ENCODE measurements around the gene DTNB.
A peak's percentile ranks its signal among the peaks of the same experiment; 100 is the strongest.
"Not testable (repeated sequence)": the region's sequence is repeated elsewhere in the genome, so short reads cannot be mapped to it uniquely, and the experiment has no call there.

The DTNB gene

DNA sequence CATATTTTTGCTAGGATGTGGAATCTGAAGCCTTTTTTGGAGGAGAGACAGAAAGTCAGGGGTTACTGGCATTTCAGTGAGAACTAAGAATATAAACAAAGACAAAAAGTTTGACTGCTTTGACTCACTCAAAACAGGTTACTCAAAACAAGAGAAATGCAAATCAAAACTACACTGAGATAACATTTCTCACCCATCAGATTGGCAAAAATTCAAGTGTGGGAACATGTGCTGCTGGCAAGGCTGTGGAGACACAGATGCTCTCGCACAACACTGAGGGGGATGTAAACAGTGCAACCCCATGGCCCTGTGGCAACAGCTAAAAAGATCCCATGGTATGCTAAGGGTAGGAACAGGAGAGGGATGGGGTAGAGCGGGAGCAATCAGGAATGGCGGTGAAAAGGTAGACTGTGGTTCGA lies 86.6 kb downstream of the DTNB start:
- no peak for DNase-seq

DNA sequence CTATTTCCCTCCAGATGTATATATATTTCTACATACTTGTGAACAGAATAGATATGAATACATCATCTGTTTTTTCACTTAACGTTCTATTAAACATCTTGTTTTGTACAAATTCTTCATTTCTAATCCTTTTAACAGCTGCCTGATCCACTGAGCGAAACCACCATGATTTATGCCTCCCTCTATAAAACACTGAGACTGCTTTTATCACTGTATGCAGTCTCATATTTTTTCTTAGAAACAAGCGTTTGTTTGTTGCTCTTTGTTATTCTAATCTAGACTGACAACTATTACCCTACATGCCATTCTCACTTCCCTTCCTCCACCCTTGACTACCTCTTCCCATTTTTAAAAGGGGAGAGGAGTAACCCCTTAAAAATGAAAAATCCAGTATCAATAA lies 88.2 kb downstream of the DTNB start:
- no peak for DNase-seq

DNA sequence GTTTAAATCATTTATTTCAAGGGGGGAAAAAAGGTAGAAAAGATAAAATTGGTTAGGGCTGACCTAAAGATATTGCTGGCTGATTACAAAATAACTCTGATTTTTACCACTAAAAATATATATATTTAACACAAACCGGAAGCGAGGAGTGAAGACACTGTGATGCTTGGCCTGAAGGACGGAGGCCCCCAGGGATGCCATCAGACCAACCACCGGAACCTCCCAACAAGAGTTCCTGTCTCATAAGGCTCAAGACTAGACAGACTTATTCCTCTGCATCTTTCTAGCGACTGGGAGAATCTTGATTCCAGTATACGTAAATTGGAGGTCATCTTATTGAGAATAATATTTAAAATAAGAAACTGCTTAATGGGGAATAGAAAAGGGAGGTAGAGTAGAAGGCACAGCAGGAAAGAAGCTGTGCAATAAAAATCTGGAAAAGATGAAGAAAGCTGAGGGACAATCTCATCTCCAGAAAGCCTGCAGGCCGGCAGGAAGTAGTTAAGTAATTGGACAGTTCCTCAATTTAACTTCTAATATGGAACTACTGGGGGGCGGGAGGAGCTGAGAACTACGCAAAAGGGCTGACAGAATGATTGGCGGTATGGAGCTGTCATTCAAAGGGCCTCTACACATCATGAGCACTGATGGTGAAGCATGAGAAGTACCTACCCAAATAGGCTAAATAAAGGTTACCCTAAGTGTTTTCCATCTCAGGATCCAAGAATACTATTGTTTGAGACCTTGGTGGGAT lies 91.1 kb downstream of the DTNB start:
- DNase-seq, result no peak

DNA sequence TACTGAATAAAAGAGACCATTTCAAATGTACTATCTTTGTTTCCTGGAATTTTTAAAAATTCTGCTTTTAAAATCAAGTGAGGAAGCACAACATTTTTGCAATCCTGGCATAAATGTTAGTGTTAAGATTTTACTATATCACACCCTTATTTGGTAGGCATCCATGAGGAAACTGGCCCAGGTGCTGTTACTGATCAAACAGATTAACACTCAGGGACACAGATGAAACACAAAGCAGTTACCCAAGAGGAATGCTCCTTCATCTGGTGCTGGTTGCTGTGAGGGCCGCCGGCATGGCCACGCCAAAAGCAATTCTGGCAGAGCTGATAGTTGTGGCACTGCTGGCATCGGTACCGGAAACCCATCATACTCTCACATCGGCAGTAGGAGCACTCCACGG lies 96.8 kb downstream of the DTNB start:
- peak in 1 of 2 experiments; percentile 50 for DNase-seq

DNA sequence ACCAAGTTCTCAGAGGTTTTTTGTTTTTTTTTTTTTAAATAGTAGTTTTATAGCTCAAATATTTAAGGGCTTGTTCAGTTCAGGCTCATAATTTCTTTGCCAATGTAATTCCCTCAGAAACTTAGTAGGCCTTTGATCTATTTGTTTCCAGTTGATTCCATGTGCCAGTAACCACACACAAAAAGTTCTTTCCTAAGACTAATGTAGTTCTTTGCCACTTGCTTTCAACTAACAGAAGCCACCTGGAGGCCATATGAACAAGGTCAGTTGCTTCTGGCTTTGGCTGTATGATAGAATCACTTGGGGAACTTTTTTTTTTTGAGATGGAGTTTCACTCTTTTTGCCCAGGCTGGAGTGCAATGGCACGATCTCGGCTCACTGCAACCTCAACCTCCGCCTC lies 100.7 kb downstream of the DTNB start:
- no peak for DNase-seq

DNA sequence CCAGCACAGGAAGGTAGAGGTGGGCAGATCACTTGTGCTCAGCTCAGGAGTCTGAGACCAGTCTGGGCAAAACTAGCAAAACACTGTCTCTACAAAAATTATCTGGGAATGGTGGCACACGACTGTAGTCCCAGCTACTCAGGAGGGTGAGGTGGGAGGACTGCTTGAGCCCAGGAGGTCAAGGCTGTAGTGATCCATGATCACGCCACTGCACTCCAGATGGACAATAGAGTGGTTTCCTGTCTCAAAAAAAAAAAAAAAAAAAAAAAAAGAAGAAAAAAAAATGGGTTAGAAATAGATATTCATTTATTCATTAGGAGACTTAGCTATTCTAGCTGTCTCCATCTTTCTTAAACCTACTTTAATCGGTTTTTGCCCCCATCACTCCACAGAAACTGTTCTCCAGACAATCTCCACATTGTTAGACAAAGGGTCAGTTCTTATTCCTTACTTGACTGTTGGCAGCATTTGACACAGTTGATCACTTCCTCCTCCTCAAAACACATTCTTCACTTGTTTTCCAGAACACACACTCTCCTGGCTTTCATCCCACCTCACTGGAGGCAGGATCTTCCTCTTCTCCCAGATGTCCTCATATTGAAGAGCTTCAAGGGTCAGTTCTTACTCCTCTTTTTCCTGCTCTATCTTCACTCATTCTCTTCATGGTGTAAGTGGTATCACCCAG lies 103.1 kb downstream of the DTNB start:
- no peak for DNase-seq

DNA sequence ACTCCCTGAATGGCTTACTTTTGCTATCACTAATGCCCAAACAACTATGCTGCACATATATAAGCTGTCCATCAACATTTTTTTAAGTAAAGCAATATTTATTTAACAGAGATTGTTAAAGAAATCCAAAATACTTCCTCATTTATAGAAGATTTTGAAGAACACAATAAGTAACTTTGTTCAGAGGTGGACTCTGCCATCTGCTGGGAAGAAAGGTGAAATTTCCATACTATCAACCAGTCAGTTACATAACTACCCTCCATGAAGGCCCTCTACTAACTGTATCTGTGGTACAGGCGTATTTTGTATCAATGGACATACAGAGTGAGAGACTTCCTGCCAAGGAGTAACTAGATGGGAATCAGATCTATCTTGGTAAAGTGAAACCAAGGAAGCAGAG lies 106.0 kb downstream of the DTNB start:
- DNase-seq, result peak in 1 of 2 experiments; percentile 44

DNA sequence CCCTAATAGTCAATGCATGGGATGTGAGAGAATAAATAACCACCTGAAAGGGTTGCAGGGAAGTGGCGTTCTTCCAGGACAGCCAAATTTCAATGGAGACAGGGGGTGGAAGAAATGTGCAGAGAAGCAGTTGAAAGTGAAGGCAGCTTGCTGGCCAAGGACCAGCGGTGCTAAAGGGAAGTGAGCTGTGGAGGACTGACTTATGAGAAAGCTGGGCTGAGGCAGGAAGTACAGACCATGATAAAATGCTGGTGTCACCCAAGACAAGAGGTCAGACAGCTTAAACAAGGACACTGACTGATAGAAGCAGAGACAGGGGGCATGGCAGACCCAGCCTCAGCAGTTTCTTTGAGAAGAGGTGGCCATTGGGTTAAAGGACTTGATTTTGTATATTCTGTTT lies 106.7 kb downstream of the DTNB start:
- no peak for DNase-seq

DNA sequence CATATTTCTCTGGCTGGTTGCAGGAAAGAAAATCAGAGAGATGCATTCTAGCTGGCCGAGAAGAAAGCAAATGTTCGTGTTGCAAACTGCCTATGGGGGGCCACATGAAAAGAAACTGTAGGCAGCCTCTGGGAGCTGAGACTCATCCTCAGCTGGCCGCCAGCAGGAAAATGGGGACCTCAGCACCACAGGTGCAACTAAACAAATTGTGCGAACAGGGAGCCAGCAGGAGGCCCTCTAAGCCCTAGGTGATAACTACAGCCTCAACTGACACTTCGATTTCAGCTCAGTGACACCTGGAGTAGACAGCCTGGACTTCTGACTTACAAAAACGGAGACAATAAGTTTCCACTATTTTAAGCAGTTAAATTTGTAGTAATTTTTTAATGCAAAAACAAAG lies 107.3 kb downstream of the DTNB start:
- DNase-seq, result peak; percentile 10 to 42

DNA sequence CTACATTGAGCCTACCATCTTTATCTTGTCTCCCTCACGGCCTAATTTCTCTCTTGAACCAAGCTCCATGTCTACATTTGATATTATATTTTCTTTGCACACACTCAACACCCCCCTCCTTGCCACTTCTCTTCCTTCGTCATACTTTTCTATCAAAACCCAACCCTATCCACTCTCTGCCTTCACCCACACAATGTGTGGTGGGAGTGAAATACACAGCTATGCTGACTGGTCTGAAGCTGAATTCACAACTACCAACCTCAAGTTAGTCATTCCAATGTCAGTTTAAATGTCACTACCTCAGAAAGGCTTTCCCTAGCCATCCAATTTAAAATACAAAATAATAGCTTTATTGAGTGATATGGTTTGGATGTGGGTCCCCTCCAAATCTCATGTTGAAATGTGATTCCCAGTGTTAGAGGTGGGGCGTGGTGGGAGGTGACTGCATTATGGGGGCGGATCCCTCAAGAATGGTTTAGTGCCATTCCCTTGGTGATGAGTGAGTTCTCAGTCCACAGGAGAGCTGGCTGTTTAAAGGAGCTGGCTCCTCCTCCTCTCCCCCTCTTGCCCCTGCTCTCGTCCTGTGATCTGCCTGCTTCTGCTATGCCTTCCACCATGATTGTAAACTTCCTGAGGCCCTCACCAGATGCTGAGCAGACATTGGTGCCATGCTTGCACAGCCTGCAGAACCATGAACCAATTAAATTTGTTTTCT lies 112.1 kb downstream of the DTNB start:
- no peak for DNase-seq

DNA sequence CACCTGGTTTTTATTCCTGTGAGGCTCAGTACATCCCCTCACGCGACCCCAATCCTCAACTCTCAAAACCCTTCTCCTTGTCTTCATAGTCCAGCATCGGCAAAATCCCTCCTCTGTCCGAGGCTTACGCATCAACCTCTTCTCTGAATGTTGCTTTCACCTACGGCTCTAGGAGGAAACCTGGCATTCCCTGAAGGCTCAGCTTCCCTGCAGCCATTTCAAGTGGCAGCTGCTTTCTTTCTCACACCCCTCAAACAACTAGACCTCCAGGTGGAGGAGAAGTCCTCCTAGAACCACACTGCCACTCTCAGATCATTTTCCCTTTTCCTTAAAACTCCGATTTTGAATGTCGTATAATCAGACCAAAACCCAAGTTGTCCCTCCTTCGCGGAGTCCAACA lies 114.2 kb downstream of the DTNB start:
- no peak for DNase-seq

DNA sequence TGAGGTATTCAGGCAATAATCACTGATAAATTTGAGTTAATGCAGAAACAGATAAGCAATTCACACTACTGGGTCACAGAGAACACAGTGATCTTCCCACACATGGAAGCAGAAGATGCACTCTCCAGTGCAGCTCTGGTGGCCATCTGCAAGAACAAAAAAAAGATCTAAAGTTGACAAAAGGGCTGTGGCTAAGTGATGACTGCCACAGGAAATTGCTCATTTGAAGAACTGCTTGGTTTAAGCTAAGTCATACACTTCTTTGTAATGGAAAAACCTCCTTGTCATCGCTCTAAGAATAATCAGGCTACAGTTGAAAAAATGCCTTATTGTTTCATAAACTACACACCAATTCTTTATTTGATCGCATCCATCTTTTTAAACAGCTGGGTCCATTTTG lies 115.1 kb downstream of the DTNB start:
- DNase-seq, result no peak

DNA sequence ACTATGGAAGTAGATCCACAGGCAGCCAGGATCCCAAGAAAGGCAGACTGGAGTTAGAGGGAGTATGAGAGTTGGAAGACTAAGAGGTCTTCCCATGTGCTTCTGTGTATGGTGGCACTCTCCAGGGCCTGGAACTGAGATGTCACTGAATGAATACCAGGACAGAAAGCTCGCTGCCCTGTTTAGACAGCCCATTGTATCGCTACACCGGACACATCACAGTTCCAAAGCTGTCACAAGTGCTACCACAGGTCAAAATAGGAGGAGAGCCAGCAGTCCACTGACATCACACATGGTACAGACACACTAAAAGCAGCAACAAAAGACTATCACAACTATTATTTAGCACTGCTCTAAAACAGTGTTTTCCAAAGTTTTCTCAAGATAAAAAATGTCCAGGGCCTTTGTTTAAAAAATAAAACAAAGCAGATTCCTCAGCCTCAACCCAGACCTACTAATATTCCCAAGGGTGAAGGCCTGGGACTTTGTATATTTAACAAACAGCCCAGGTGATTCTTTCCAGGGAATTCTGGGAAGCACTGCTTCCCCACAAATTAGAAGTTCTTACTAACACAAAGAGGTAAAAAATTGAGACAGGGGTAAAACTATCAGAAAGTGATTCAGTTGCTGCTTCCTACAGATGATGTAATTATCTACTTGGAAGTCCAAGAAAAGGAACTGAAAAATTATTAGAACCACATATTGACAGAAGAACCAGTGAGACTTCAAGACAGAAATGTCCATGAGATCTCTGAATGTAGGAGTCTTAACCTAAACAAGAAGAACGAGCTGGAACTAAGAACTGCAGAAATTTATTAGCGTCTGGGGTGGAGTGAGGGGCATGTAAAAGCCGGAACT lies 116.0 kb downstream of the DTNB start:
- no peak for DNase-seq

DNA sequence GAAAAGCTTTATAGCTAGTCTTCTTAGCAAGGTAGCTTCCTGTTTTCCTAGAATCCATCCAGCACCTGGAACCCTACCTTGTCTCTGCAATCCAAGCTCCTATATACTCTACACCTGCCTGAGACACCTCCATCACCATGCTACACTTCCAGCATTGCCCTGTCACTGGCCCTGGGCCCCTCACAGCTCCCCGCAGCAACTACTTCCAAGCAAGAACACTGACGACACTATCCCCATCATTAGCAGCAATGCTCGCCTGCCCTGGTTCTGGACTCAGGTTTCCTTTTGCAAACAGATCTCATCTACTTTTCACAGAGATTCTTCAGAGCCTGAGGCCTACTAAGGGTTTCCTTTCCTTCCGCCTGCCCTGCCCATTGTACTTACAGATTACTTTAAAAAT lies 121.1 kb downstream of the DTNB start:
- DNase-seq, result no peak

DNA sequence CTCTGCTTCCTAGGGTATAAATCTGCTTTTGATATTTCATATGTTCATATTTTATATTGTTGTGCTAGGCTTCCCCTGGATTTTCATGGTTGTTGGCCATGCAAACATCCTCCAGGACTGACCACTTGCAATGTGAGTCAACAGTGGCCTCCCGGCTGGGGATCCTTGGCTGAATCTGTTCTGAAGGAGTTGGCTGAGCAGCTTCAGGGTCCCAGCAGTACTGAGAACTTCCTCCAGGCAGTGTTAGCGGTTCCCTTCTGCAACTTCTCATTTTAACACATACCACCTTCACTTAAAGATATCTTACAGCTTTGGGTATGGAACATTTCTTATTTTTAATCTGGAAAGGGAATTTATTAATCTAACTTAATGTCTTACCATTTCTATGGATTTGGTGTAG lies 122.1 kb downstream of the DTNB start:
- no peak for DNase-seq

DNA sequence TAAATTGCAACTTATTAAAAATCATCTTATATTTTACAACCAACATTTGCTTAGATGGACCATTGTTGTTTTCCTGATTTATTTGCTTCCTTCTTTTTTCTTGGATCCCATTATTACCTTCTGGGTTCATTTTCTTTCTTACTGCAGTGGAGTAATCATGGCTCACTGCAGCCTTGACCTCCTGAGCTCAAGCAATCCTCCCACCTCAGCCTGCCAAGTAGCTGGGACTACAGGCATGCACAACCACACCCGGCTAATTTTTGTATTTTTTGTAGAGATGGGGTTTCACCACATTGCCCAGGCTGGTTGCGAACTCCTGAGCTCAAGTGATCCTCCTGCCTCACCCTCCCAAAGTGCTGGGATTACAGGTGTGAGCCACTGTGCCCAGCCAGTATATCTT lies 123.8 kb downstream of the DTNB start:
- not testable (repeated sequence) for DNase-seq

DNA sequence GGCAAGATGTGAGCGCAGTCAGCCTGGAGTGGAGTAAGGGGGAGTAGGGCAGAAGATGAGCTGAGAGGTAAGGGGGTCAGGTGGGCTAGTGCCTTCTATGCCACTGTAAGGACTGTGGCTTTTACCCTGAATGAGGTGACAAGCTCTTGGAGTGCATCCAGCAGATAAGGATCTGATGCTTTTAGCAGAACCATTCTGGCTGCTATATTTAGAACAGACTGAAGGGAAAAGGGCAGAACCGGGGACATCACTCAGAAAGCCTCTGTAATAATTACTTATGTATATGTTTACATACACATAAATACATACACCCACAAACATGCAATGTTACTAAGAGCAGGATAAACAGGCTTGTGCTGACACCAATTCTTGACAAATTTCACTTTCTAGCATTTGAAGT lies 124.8 kb downstream of the DTNB start:
- peak; percentile 4 to 48 for DNase-seq

DNA sequence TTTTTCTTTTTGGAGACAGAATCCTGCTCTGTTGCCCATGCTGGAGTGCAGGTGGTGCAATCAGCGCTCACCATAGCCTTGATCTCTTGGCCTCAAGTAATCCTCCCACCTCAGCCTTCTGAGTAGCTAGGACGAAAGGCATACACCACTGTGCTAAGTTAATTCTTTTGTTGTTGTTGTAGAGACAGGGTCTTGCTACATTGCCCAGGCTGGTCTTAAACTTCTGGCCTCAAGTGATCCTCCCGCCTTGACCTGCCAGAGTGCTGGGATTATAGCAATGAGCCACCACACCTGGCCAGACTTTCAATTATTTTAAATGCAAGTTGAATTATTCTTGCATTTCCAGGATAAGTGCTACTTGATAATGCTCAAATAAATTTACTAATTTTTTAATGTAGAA lies 126.5 kb downstream of the DTNB start:
- DNase-seq, result no peak

DNA sequence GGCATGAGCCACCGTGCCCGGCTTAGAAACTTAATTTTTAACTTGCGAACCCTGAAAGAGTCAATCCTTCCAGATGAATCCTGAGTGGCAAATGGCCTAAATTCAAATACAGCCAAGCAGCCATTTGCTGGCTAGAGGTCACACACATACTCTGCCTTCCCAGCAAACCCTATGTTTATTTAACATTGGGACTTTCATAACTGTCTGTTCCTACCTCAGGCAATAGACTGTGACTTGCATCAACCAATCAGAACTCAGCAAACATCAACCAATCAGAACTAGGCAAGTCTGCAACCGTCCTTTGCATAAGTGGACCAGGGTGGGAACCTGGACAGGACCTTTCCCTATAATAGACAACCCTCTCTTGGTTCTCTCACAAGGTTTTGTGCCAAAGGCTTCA lies 127.5 kb downstream of the DTNB start:
- no peak for DNase-seq

DNA sequence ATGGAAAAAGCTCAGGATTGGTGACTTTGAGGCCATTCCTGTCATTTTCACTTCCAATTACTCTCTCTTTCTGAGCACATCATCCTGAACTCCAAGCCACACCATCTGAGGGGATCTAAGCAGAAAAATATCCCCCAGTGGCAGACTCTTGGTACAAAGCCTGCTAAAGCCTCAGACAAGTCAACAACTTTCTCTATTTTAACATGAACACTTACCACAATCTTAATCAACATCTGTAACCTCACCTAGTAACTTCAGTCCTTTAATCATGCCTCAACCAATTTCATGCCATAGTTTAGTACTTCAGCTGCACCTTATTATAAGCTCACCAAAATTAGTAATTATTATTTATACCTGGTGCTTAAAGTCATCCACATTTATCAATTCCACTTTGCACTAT lies 128.9 kb downstream of the DTNB start:
- DNase-seq, result no peak

DNA sequence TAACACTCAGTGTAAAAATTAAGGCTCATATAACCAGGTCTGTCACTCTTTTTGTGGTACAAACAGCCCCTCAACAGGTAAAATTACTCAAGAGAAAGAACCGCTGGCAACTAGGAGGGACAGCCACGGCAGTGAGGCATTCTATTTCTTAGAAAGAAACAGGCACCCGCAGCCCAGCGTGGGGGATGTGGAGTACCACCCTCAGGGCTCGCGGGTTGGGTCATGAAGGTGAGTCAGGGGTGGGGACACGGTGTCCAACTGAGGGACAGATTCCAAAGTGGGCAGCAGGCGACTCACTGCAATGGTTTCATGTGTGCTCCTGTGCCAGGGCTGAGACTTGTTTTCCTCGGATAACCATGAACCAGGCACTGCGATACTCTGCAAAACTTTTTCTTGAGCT lies 129.4 kb downstream of the DTNB start:
- no peak for DNase-seq

DNA sequence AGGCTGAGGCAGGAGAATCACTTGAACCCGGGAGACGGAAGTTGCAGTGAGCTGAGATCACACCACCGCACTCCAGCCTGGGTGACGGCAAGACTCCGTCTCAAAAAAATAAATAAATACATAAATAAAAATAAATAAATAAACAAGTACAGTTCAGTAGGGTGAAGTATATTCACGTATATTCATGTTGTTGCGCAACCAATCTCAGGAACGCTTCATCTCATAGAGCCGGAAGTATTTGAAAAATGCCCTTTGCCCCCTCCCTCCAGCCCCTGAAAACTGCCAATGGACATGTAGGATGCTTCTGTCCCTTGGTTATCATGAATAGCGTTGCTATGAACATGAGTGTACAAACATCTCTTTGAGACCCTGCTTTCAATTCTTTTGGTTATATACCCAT lies 132.0 kb downstream of the DTNB start:
- DNase-seq, result no peak

DNA sequence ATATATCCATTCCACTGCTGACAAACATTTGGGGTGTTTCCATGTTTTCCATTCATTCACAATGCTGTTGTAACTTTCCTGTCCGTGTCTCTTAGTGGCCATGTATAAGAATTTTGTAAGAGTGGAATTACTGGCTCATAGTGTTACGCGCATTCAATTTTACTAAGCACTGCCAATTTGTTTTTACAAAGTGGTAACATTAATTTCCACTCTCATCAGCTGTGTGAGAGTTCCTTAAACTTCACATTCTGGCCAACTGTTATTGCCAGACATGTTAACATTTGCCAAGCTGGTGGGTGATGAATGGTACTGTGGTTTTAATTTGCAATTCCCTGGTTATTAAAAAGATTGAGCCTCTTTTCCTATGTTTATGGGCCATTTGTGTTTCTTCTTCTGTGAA lies 134.2 kb downstream of the DTNB start:
- no peak for DNase-seq
